Nephron progenitor cell (in vitro differentiated cells): ENCODE data around the gene DPM1.

Source experiments
- DNase-seq: peaks from one replicate; pipeline ENCODE4 v3.0.0; 2021
- H3K27ac Mint-ChIP-seq: 2 replicates; pipeline ENCODE4 v1.8.0; 2021; ENCODE audit warnings: mild to moderate bottlenecking, moderate library complexity, mixed read lengths
- H3K27me3 Mint-ChIP-seq: 2 replicates; pipeline ENCODE4 v1.8.0; 2021; ENCODE audit warnings: mild to moderate bottlenecking, low read depth, mixed read lengths; ENCODE audit not compliant: poor library complexity
- H3K36me3 Mint-ChIP-seq: 2 replicates; pipeline ENCODE4 v1.8.0; 2021; ENCODE audit warnings: low read depth, mixed read lengths
- H3K4me1 Mint-ChIP-seq: 2 replicates; pipeline ENCODE4 v1.8.0; 2021; ENCODE audit warnings: mixed read lengths
- H3K4me3 Mint-ChIP-seq: 2 replicates; pipeline ENCODE4 v1.8.0; 2021; ENCODE audit warnings: mild to moderate bottlenecking, moderate library complexity, mixed read lengths
- H3K9me3 Mint-ChIP-seq: 2 replicates; pipeline ENCODE4 v1.8.0; 2021; ENCODE audit warnings: mild to moderate bottlenecking, moderate library complexity, mixed read lengths
- TF ChIP-seq, protein P1 (sequence below): fragments of 200-600 bp; sonication (generic); IDR thresholded peaks from 2 replicates; pipeline ENCODE4 v1.5.0; 2021; ENCODE audit warnings: antibody characterized with exemption

DPM1 gene

DNA sequence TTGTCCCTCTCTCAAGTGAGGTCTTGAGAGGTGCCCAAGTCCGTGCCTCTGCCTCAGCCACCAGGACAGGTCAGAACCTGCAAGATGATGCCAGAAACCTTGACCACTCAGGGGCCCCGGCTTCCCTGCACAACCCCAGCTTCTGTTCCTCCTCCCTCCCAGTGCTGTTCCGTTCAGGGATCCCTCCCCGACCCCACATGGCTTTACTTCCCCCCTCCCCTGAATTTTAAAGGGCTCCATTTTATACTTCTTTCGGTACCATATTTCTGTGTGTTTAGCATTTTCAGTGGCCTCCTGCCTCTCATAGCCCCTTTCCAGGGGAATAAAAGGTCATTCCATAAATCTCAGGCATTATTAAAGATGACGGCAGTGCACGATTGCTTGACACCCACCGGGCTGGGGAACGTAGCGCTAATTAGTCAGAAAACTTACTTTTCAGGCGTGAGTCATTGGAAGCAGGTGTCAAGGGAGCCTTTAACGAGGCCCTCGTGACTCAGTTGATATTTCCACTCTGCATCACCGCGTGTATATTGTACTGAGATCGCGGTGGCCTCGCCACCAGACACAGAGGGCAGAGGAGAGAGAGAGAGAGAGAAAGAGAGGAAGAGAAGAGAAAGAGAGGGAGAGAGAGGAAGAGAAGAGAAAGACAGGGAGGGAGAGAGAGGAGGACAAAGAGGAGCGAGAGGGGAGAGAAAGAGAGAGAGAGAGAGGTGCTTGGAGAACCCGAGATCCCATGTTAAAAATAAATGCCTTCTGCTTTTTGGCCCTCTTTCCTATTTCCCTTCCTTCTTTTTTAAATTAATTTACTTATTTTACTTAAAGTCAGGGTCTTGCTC is 43.3 kb upstream of the DPM1 start:
- Mint-ChIP-seq H3K27me3 (peaks cover 5% of the 10 kb centered on the region), H3K4me1 (peaks cover 59% of the 10 kb centered on the region), H3K27ac (no peak overlapping the region), H3K36me3 (peaks cover 39% of the 10 kb centered on the region), H3K4me3 (no peak overlapping the region), H3K9me3 (no peaks in the 10 kb centered on the region)
- DNase-seq = no peak
- TF ChIP-seq, protein P1, sequence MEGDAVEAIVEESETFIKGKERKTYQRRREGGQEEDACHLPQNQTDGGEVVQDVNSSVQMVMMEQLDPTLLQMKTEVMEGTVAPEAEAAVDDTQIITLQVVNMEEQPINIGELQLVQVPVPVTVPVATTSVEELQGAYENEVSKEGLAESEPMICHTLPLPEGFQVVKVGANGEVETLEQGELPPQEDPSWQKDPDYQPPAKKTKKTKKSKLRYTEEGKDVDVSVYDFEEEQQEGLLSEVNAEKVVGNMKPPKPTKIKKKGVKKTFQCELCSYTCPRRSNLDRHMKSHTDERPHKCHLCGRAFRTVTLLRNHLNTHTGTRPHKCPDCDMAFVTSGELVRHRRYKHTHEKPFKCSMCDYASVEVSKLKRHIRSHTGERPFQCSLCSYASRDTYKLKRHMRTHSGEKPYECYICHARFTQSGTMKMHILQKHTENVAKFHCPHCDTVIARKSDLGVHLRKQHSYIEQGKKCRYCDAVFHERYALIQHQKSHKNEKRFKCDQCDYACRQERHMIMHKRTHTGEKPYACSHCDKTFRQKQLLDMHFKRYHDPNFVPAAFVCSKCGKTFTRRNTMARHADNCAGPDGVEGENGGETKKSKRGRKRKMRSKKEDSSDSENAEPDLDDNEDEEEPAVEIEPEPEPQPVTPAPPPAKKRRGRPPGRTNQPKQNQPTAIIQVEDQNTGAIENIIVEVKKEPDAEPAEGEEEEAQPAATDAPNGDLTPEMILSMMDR = no peak

DNA sequence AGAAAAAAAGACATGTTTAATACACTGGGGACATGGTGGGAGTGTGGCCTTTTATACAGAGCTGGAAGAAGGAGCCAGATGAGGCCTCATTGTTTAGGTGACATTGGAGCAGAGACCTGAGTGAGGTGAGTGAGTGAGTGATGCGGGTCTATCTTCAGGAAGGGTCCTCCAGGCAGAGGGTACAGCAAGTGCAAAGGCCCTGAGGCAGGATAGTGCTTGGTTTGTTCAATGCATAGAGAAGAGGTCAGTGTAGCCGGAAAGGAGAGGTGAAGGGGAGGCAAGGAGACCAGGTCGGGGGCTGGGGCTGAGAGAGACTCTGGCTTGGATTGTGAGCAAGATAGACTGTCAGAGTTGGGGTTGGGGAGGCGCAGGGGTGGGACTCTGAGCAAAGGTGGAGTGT is 41.0 kb upstream of the DPM1 start:
- H3K27ac Mint-ChIP-seq = no peak overlapping the region
- peaks cover 18% of the 10 kb centered on the region for H3K36me3 Mint-ChIP-seq
- TF ChIP-seq, protein P1 = no peak
- peaks cover 62% of the 10 kb centered on the region for H3K4me1 Mint-ChIP-seq
- H3K27me3 Mint-ChIP-seq = peaks cover 3% of the 10 kb centered on the region
- no peak for DNase-seq
- no peak overlapping the region for H3K4me3 Mint-ChIP-seq
- H3K9me3 Mint-ChIP-seq = no peaks in the 10 kb centered on the region

DNA sequence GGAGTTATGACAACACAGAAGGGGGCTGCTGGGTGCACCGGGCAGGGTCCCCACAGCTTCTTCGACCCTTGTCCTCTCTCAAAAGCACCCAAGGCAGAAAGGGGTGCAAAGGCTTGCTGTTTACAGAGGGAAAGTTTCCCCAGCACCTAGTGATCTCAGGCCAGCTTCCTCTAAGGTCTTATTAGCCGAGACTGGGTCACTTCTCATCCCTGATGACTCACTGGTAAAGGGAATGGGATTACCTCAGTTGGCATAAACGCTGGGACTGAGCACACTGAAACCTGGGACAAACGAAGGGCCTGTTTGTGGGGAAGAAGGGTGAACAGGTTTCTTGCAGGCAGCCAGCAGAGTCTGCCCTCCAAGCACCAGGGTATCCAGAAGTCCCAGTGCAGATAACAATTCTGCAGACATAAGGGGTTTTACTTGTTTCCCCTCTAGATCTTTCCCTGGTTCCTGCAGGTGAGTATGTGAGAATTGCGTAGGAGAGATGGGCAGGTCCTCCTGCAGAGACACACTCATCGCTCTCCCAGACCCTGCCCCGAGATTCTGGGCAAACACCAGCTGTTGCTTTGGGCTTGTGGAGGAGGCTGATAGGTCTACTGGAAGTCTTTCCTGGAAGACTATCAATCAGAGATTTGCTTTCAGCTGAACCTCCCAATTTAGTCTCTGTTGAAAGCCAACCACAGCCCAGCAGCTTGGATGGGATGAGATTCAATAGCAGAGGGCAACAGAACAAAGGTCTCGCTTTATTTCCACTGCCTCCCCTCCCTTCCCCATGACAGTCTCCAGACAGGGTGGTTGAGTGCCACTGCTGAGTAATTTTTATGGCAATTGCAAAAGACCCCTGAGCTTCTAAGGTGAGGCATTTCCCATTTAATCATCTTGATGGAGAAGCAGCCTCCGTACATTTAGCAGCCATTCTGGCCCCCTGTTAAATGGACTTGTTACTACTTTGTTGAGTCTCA is 38.9 kb upstream of the DPM1 start:
- Mint-ChIP-seq H3K27me3 (peaks cover 3% of the 10 kb centered on the region), H3K9me3 (no peaks in the 10 kb centered on the region), H3K36me3 (peaks cover 1% of the 10 kb centered on the region), H3K27ac (peak overlapping the region; percentile 42), H3K4me3 (no peak overlapping the region), H3K4me1 (peaks cover 54% of the 10 kb centered on the region)
- TF ChIP-seq, protein P1 = no peak
- no peak for DNase-seq

DNA sequence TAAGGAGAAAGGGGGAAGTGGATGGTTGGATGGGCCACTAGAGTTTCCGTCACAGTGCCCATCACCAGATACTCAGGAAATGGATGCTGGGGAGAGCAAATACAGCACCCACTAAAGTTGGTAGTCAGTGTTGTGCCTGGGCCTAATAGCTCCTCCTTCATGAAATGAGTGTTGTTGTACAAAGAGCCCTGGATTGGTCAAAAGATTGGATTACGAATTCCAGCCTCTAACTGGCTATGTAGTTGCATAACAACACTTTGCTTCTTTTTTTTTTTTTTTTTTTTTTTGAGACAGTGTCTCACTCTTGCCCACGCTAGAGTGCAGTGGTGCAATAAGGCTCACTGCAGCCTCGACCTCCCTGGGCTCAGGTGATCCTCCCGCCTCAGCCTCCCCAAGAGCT is 37.2 kb upstream of the DPM1 start:
- H3K27ac Mint-ChIP-seq = no peak overlapping the region

DNA sequence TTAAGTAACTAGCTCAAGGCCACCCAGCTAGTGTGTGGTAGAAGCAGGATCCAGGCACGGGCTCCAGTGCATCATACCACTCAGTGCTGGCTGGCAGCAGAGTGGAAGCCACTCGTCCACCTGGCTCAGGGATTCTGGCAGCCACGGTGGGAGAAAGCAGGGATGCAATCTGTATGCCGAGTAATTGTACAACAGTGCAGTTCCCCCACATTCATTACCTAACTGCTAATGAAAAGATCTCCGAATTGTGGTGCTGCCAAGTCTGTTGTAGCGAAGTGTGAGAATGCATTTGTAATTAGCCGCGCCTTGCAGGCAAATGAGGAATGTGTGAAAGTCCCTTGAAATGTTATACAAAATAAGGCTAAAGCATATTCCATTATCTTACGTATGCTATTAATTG is 35.5 kb upstream of the DPM1 start:
- Mint-ChIP-seq H3K4me3 (no peak overlapping the region), H3K27me3 (peaks cover 10% of the 10 kb centered on the region), H3K36me3 (no peaks in the 10 kb centered on the region), H3K4me1 (peaks cover 38% of the 10 kb centered on the region), H3K9me3 (no peaks in the 10 kb centered on the region), H3K27ac (no peak overlapping the region)
- TF ChIP-seq, protein P1 = no peak
- DNase-seq = no peak

More for the DNA sequence above, 37.2 kb upstream of the DPM1 start:
- no peak for DNase-seq
- Mint-ChIP-seq H3K36me3 (no peaks in the 10 kb centered on the region), H3K27me3 (peaks cover 3% of the 10 kb centered on the region), H3K4me3 (no peak overlapping the region), H3K4me1 (peaks cover 44% of the 10 kb centered on the region), H3K9me3 (no peaks in the 10 kb centered on the region)
- TF ChIP-seq, protein P1 = no peak
